ENCODE measurements around the gene NODAL. TPM values are rescaled to one million over a fixed set of nuclear protein-coding genes. Genes with fewer than 3 reads are reported as not detected.

Gene NODAL
- total RNA-seq, 1 donor from 2014 or later = not detected

DNA sequence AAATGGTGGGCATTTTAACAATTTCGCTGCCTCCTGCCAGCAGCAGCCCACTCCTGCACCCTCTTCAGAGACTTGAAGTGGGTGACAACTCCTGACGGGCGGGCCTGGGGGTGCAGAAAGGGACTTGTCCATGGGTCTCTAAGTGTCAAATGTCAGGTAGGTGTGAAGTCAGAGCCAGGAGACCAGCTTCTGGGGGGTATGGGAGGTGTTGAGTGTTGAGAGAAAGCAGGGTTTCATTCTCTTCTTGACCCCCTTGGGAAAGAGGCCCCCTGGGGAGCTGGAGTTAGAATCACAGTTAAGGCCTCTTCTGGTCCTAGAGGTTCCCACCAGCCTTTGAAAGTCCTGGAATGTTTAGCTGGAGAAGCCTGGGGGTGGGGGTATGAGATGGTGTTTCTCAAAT lies 25.5 kb upstream of the NODAL start:
- intact Hi-C loops (cut with DNase I) = loop anchor here (10.0 kb wide), 1 partner anchor 288 kb away; no protein-coding TSS in a partner anchor
- no peak for ATAC-seq (ENCODE audit: poor library complexity)
- no peak for DNase-seq

GRCh38 chr10:70465832-70466231 lies 24.4 kb upstream of the NODAL start:
- DNase-seq (no peak), ATAC-seq (ENCODE audit: poor library complexity) (no peak)
- intact Hi-C loops (cut with DNase I) = loop anchor here (10.0 kb wide), 1 partner anchor 289 kb away; no protein-coding TSS in a partner anchor

DNA sequence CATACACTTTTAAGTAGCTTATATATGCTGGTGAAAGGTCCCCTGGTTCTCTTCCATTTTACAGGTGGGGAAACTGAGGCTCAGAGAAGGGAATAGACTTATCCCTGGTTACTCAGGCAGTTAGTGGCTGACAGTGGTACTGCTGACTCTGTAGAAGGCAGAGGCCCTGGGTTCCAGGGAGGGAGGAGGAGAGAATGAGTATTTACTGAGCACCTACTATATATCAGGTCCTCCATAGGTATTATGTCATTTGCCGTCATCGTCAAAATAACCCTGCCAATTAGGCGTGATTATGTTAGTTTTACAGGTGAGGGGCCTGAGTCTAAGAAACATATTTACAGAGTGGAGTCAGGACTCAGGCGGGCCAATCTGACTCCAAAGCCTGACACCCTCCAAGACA lies 23.8 kb upstream of the NODAL start:
- no peak for DNase-seq

DNA sequence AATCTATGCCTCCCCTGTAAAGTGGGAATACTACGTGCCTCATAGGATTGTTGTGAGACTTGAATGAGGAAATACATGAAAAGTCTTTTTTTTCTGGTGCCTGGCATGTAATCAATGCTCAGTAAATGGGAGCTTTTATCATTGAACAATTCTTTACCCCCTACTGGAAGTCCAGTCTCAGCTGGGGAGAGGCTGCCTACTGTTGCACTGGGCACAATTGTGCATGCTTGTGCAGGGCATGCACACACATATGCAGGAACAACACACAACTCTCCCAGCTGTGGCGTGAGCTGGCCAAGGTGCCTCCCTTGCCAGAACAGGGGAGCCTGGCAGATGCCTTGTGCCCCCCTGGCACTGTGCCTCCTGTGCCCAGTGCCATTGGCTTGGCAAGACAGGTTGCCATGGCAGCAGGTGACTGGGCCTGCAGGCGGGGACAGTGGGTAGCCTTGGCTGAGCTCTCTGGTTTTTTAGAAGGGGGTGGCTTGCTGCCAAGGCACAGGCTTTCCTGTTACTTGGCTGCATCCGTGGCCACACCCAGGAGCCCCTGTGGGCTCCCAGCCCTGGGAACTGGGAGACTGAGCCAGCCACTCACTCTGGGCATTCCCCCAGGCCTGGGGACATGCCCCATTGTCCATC lies 21.0 kb upstream of the NODAL start:
- peak; percentile 77 for ATAC-seq (ENCODE audit: poor library complexity)
- DNase-seq = peak; percentile 91
- intact Hi-C loops (cut with DNase I) = loop anchor here (2.0 to 10.0 kb wide), 2 partner anchors 76 to 292 kb away; no protein-coding TSS in a partner anchor

More for the DNA sequence above, 23.8 kb upstream of the NODAL start:
- ATAC-seq (ENCODE audit: poor library complexity) = no peak
- intact Hi-C loops (cut with DNase I) = loop anchor here (10.0 kb wide), 1 partner anchor 290 kb away; no protein-coding TSS in a partner anchor

- ATAC-seq (ENCODE audit: poor library complexity) (peak; percentile 65), DNase-seq (peak; percentile 68)
- intact Hi-C loops (cut with DNase I) = loop anchor here (2.0 to 10.0 kb wide), 2 partner anchors 77 to 293 kb away; no protein-coding TSS in a partner anchor
Measured at GRCh38 chr10:70461397-70462348, 20.2 kb upstream of the NODAL start.

GRCh38 chr10:70459774-70460490 lies 18.5 kb upstream of the NODAL start:
- DNase-seq = no peak
- intact Hi-C loops (cut with DNase I) = loop anchor here (10.0 kb wide), 1 partner anchor 295 kb away; no protein-coding TSS in a partner anchor
- ATAC-seq (ENCODE audit: poor library complexity) = no peak

GRCh38 chr10:70459061-70459773 lies 17.7 kb upstream of the NODAL start:
- DNase-seq = no peak
- ATAC-seq (ENCODE audit: poor library complexity) = peak; percentile 37
- intact Hi-C loops (cut with DNase I) = no loop called here

DNA sequence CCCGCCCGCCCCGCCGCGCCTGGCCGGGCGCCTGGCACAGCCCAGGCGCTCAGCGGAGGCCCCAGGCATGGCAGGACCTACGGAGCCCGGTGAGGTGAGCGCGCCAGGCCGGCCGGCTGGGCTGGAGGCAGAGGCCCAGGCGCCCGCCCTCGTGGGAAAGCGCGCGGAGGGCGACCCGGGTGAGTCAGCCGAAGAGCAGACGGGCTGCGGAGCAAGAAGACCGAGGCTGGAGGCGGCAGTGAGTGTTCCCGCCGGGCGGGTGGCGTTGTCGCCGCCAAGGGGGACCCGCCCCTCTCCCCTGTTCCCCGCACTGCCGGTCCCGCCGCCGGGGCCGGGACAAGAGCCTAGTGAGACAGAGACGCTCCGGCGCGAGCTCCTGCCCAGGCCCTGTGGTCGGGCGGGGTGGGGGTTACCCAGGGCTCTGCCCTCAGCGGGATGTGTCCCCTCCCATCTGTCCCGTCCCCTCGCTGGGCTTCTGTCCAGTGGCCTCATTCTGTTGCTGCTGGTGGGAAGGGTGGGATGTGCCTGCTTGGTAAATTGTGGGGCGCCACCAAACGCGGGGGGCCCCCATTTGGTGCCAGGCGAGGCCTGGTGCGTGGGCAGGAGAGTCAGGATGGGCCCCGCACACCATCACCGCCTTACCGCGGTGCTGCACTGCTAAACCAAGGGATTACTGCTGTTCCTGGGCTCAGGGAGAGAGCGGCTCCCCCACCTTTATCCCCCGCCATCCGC lies 17.0 kb upstream of the NODAL start:
- ATAC-seq (ENCODE audit: poor library complexity) (peak; percentile 74), DNase-seq (peak; percentile 86)
- intact Hi-C loops (cut with DNase I) = no loop called here

DNA sequence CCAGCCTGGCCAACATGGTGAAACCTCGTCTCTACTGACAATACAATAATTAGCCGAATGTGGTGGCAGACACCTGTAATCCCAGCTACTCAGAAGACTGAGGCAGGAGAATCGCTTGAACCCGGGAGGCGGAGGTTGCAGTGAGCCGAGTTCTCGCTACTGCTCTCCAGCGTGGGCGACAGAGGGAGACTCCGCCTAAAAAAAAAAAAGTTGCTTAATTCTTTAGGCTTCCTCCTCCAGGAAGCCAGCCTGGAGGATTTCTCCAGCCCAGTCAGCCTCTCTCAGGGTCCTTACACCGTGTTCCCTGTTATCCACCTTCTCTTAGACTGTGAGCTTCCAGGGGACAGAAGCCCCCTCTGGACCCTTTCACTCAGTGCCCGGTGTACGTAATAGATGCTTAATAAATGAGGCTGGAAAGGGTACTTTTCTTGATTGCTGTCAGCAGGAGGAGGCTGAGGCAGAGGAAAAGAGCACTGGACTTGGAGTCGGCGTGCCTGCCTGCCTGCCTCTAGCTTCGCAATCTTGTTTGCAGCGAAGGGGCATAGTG lies 16.4 kb upstream of the NODAL start:
- no peak for ATAC-seq (ENCODE audit: poor library complexity)
- no peak for DNase-seq
- intact Hi-C loops (cut with DNase I) = no loop called here

DNA sequence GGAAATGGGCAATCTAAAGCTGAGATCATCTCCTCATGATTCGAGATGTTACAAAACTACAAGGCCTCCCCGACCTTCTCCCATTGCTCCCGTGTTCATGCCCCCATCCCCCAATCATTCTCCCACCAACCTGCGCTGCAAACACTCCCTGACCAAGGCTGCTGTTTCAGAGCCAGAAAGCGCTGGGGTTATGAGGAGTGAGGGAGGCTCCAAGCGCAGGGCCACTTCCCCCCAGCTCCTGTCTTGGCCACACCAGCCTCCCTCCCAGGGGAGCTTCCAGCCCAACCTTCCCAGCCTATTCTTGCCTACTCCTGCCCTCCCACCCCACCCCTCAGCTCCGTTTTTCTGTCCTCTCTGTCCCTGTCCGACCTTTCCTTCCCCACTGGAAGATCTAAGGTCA lies 14.7 kb upstream of the NODAL start:
- intact Hi-C loops (cut with DNase I) = no loop called here
- ATAC-seq (ENCODE audit: poor library complexity) = no peak
- DNase-seq = no peak

DNA sequence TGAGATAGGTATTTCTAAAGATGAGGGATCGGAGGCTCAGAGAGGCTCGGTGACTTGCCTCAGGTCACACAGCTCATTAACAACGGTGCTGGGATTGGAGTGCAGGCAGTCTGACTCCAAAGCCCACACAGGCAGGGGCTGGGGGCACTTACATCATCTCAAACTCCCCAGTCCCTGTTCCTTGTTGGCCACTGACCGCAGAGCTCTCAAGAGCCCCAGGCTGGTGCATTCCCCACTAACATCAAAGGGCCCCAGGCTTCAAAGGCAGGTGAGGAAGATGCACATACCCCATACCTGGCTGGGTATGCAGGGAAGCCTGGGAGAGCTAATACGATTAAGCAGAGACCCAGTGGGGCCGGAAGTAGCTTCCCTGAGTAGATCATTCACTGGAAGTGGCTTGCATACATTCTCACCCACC lies 13.7 kb upstream of the NODAL start:
- DNase-seq = no peak
- intact Hi-C loops (cut with DNase I) = no loop called here

GRCh38 chr10:70448236-70448635 lies 6.8 kb upstream of the NODAL start:
- no peak for DNase-seq
- ATAC-seq (ENCODE audit: poor library complexity) = peak; percentile 29
- intact Hi-C loops (cut with DNase I) = no loop called here

More for the DNA sequence above, 13.7 kb upstream of the NODAL start:
- no peak for ATAC-seq (ENCODE audit: poor library complexity)

DNA sequence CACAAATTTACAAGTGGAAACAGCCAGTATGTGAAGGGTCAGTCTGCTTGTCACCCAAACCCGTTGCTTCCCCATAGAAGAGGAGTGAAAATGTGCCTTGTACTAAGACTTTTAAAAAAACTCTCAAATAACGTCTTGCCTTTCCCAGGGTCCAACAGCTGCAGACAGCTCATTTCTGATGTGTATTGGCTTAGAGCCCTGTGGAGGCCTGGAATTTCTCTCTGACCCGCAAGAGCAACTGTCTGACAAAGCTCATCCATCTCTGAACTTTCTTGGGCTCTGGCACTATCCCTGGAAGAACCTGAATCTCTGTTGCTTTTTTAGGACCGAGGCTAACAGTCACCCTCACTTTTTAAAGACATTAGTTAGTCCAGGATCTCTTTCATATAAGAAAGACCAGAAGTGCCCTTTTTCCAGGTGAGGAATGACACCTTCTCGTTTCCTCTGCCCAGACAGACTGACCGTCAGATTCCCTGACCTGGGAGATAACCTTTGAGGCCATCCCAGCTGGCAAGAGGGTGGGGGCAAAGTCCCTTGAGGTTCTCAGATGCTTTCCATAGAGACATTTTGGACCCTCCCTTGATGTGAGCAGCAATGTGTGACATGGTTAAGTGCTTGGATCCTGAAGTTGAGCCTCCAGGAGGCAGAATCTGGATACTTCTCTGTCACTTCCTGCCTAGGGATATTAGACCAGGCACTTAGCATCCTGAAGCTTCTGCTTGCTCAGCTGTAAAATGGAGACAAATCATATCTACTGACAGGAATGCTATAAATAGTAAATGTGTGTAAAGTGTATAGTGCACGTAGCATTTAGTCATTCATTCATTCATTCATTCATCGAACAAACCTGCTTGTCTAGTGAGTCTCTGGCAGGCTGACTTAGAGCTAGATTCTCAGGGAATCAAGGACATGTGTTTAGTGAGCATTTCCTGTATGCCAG lies 4.5 kb upstream of the NODAL start:
- intact Hi-C loops (cut with DNase I) = no loop called here
- DNase-seq = no peak
- ATAC-seq (ENCODE audit: poor library complexity) = no peak

- intact Hi-C loops (cut with DNase I) = no loop called here
- ATAC-seq (ENCODE audit: poor library complexity) = no peak
- no peak for DNase-seq
Measured at GRCh38 chr10:70444744-70445143, 3.3 kb upstream of the NODAL start.

GRCh38 chr10:70442332-70442988 lies 979 bp upstream of the NODAL start:
- DNase-seq (no peak), ATAC-seq (ENCODE audit: poor library complexity) (no peak)
- intact Hi-C loops (cut with DNase I) = no loop called here

GRCh38 chr10:70441895-70442309 lies 421 bp upstream of the NODAL start:
- ATAC-seq (ENCODE audit: poor library complexity) (no peak), DNase-seq (no peak)
- intact Hi-C loops (cut with DNase I) = no loop called here
